H9 (cell line): ENCODE data around the gene PET100. TPM values are rescaled to one million over a fixed set of nuclear protein-coding genes. Genes with fewer than 3 reads are reported as not detected.

Experiments
- DNase-seq: peaks from one replicate; pipeline ENCODE4 v3.0.0-alpha.2; 2017
- H2AFZ ChIP-seq: one replicate; pipeline ENCODE4 v1.6.1; 2013; ENCODE audit warnings: mild to moderate bottlenecking, low read length, control low read depth, moderate library complexity
- H2AK5ac ChIP-seq: 2 replicates; pipeline ENCODE4 v1.6.1; 2013; ENCODE audit warnings: low read length, control low read depth, mixed read lengths; ENCODE audit not compliant: insufficient read length
- H2BK120ac ChIP-seq: one replicate; pipeline ENCODE4 v1.6.1; 2013; ENCODE audit warnings: low read depth, mild to moderate bottlenecking, low read length, control low read depth, inconsistent platforms; ENCODE audit not compliant: poor library complexity, severe bottlenecking
- H2BK12ac ChIP-seq: 2 replicates; pipeline ENCODE4 v1.6.1; 2013; ENCODE audit warnings: low read length, control low read depth, mixed read lengths, low read depth; ENCODE audit not compliant: insufficient read length
- H2BK15ac ChIP-seq: 2 replicates; pipeline ENCODE4 v1.6.1; 2013; ENCODE audit warnings: low read depth, low read length, control low read depth
- H2BK20ac ChIP-seq: one replicate; pipeline ENCODE4 v1.6.1; 2013; ENCODE audit warnings: low read depth, mild to moderate bottlenecking, low read length, control low read depth, inconsistent platforms; ENCODE audit not compliant: poor library complexity, severe bottlenecking
- H2BK5ac ChIP-seq: 2 replicates; pipeline ENCODE4 v1.6.1; 2013; ENCODE audit warnings: low read length, control low read depth, mixed read lengths; ENCODE audit not compliant: insufficient read length
- H3K14ac ChIP-seq: 2 replicates; pipeline ENCODE4 v1.6.1; 2013; ENCODE audit warnings: low read length, control low read depth; ENCODE audit not compliant: insufficient read depth
- H3K18ac ChIP-seq: 2 replicates; pipeline ENCODE4 v1.6.1; 2013; ENCODE audit warnings: low read depth, mild to moderate bottlenecking, mixed read lengths, low read length, control low read depth; ENCODE audit not compliant: insufficient read length
- H3K23ac ChIP-seq: 2 replicates; pipeline ENCODE4 v1.6.1; 2013; ENCODE audit warnings: low read length, control low read depth, mixed read lengths, low read depth; ENCODE audit not compliant: insufficient read length
- H3K23me2 ChIP-seq: 2 replicates; pipeline ENCODE4 v1.6.1; 2013; ENCODE audit warnings: low read depth, mild to moderate bottlenecking, mixed read lengths, low read length, control low read depth; ENCODE audit not compliant: insufficient read length, poor library complexity, severe bottlenecking
- H3K27ac ChIP-seq: 2 replicates; pipeline ENCODE4 v1.5.1; 2013; ENCODE audit warnings: low read length, control low read depth, mixed read lengths, low read depth; ENCODE audit not compliant: insufficient read length
- H3K27me3 ChIP-seq: 2 replicates; pipeline ENCODE4 v1.6.1; 2013; ENCODE audit warnings: low read length, control low read depth, inconsistent platforms; ENCODE audit not compliant: insufficient read depth
- H3K4ac ChIP-seq: 2 replicates; pipeline ENCODE4 v1.6.1; 2013; ENCODE audit warnings: low read depth, mild to moderate bottlenecking, control low read depth, inconsistent platforms, low read length, moderate library complexity
- H3K4me1 ChIP-seq: 2 replicates; pipeline ENCODE4 v1.6.1; 2013; ENCODE audit warnings: low read length, control low read depth, inconsistent platforms; ENCODE audit not compliant: insufficient read depth
- H3K4me2 ChIP-seq: 2 replicates; pipeline ENCODE4 v1.6.1; 2013; ENCODE audit warnings: low read length, control low read depth, mixed read lengths; ENCODE audit not compliant: insufficient read length, insufficient read depth
- H3K56ac ChIP-seq: 2 replicates; pipeline ENCODE4 v1.6.1; 2013; ENCODE audit warnings: low read depth, mild to moderate bottlenecking, mixed read lengths, low read length, control low read depth; ENCODE audit not compliant: insufficient read length
- H3K79me1 ChIP-seq: 2 replicates; pipeline ENCODE4 v1.6.1; 2013; ENCODE audit warnings: low read depth, mild to moderate bottlenecking, moderate library complexity, low read length, control low read depth, inconsistent platforms; ENCODE audit not compliant: insufficient read depth, poor library complexity, severe bottlenecking
- H3K79me2 ChIP-seq: 2 replicates; pipeline ENCODE4 v1.6.1; 2013; ENCODE audit warnings: low read length, control low read depth, inconsistent platforms; ENCODE audit not compliant: insufficient read depth
- H3K9ac ChIP-seq: 2 replicates; pipeline ENCODE4 v1.6.1; 2013; ENCODE audit warnings: low read length, control low read depth, mixed read lengths; ENCODE audit not compliant: insufficient read length; ENCODE audit errors: extremely low read depth
- H3K9me3 ChIP-seq: one replicate; pipeline ENCODE4 v1.6.1; 2013; ENCODE audit warnings: low read depth, low read length, inconsistent platforms; ENCODE audit not compliant: control insufficient read depth
- H3T11ph ChIP-seq: one replicate; pipeline ENCODE4 v1.6.1; 2013; ENCODE audit warnings: mild to moderate bottlenecking, low read length, control low read depth, inconsistent platforms
- H4K20me1 ChIP-seq: one replicate; pipeline ENCODE4 v1.6.1; 2013; ENCODE audit not compliant: control insufficient read depth, insufficient read length, insufficient read depth
- H4K5ac ChIP-seq: 2 replicates; pipeline ENCODE4 v1.6.1; 2013; ENCODE audit warnings: low read depth, mild to moderate bottlenecking, mixed read lengths, low read length, control low read depth; ENCODE audit not compliant: insufficient read length
- H4K8ac ChIP-seq: replicated peaks from 2 replicates; pipeline ENCODE4 v1.6.1; 2013; ENCODE audit warnings: low read length, control low read depth, mixed read lengths, low read depth; ENCODE audit not compliant: insufficient read length
- H4K91ac ChIP-seq: 2 replicates; pipeline ENCODE4 v1.6.1; 2013; ENCODE audit warnings: low read depth, mild to moderate bottlenecking, moderate library complexity, mixed read lengths, low read length, control low read depth; ENCODE audit not compliant: insufficient read length
- H3K27ac Mint-ChIP-seq, 3 experiments: 2 replicates in 2 of 3; 3 replicates in 1 of 3; pipeline ENCODE4 v1.8.0; 2020 to 2021; ENCODE audit warnings: mixed read lengths in 3 of 3, mild to moderate bottlenecking in 1 of 3, moderate library complexity in 1 of 3
- H3K27me3 Mint-ChIP-seq: 2 replicates; pipeline ENCODE4 v1.8.0; 2021; ENCODE audit warnings: low read depth, mild to moderate bottlenecking, moderate library complexity, mixed read lengths
- H3K36me3 Mint-ChIP-seq, 3 experiments: 2 replicates in 2 of 3; 3 replicates in 1 of 3; pipeline ENCODE4 v1.8.0; 2020 to 2021; ENCODE audit warnings: low read depth in 3 of 3, mixed read lengths in 3 of 3; ENCODE audit not compliant: insufficient read depth in 1 of 3
- H3K4me1 Mint-ChIP-seq, 2 experiments: 2 replicates each; pipeline ENCODE4 v1.8.0; 2020; ENCODE audit warnings: mixed read lengths in 2 of 2
- H3K4me3 Mint-ChIP-seq, 2 experiments: 2 replicates in 1 of 2; 3 replicates in 1 of 2; pipeline ENCODE4 v1.8.0; 2020 to 2021; ENCODE audit warnings: mild to moderate bottlenecking in 2 of 2, mixed read lengths in 2 of 2, moderate library complexity in 1 of 2
- H3K9me3 Mint-ChIP-seq, 2 experiments: 2 replicates in 1 of 2; 3 replicates in 1 of 2; pipeline ENCODE4 v1.8.0; 2020; ENCODE audit warnings: mild to moderate bottlenecking in 2 of 2, mixed read lengths in 2 of 2, moderate library complexity in 1 of 2
- CTCF ChIP-seq: fragments of 200-600 bp; sonication (generic); conservative IDR thresholded peaks from 3 replicates; pipeline ENCODE4 v1.8.0; 2021; ENCODE audit warnings: antibody characterized with exemption, mild to moderate bottlenecking
- WGBS: extraction: QIAGEN DNeasy Blood & Tissue Kit; methylation state at CpG from one replicate; pipeline ENCODE4 v1.1.7; 2013; ENCODE audit warnings: missing lambda C conversion rate, low lambda C conversion rate, mixed read lengths; ENCODE audit not compliant: insufficient read length; ENCODE audit errors: extremely low coverage; 5-methylcytosine and 5-hydroxymethylcytosine counted together
- total RNA-seq: library from RNA; stranded (reverse); gene quantifications from 2 replicates; pipeline ENCODE4 v1.2.1, GENCODE V29; 2021

Gene PET100
- total RNA-seq, 1 experiment from 2014 or later: 129 TPM

GRCh38 chr19:7633698-7634097 is 4.1 kb downstream of the PET100 start, which contains the start of gene PCP2:
Gene PCP2 (minus strand): TSS chr19:7633719. CDS start chr19:7633457, 262 bp downstream.
- Histone ChIP-seq H3T11ph (no peak within 1 kb of the TSS), H3K9me3 (no peaks in the 10 kb centered on the region), H3K4me1 (no peaks in the 10 kb centered on the region), H2BK15ac (no peak within 1 kb of the TSS), H4K5ac (no peak within 1 kb of the TSS), H3K9ac (no peak within 1 kb of the TSS), H3K27ac (no peak within 1 kb of the TSS), H3K79me2 (peaks cover 13% of the 10 kb centered on the region; the same call in 1 of the 2 replicates), H4K20me1 (no peaks in the 10 kb centered on the region), H3K23me2 (peaks cover 12% of the 10 kb centered on the region), H3K18ac (no peak within 1 kb of the TSS), H4K91ac (no peak within 1 kb of the TSS), H4K8ac (no peak within 1 kb of the TSS), H3K56ac (no peak within 1 kb of the TSS), H2BK20ac (no peak within 1 kb of the TSS), H2AFZ (no peak within 1 kb of the TSS), H3K14ac (no peak within 1 kb of the TSS), H2AK5ac (no peak within 1 kb of the TSS), H3K4me2 (no peak within 1 kb of the TSS), H3K27me3 (peaks cover 16% of the 10 kb centered on the region; the same call in 1 of the 2 replicates), H3K4ac (no peak within 1 kb of the TSS), H2BK5ac (no peak within 1 kb of the TSS), H3K23ac (no peak within 1 kb of the TSS), H2BK12ac (no peak within 1 kb of the TSS), H3K79me1 (peaks cover 5% of the 10 kb centered on the region), H2BK120ac (no peak within 1 kb of the TSS)
- no CpG with 5 or more reads among the region's 2 CpGs for WGBS
- Mint-ChIP-seq H3K27ac (no peak within 1 kb of the TSS), H3K4me1 (peaks cover 9 to 24% of the 10 kb centered on the region in 2 experiments), H3K36me3 (peaks cover 0 to 8% (median 7%) of the 10 kb centered on the region in 3 experiments; a peak in 4 of 7 replicates), H3K9me3 (no peaks in the 10 kb centered on the region; a peak in 1 of 5 replicates), H3K27me3 (peaks cover 30% of the 10 kb centered on the region), H3K4me3 (peak within 1 kb of the TSS in 1 of 2 experiments; percentile 38; a peak in 2 of 5 replicates)
- TF ChIP-seq CTCF: no peak
- no peak for DNase-seq
